Left lung (tissue), 10 donors: Measurements from ENCODE around the gene SH2D7. TPM values are rescaled to one million over a fixed set of nuclear protein-coding genes. Genes with fewer than 3 reads are reported as not detected.

ENCODE experiments used
- ATAC-seq: fragments of 200-7000 bp; cut with Tn5 transposase; one replicate; pipeline ENCODE4 v1.9.1; 2020; ENCODE audit warnings: moderate library complexity
- DNase-seq, 4 donors: peaks; one replicate each; pipeline ENCODE4 v3.0.0-alpha.2; 2013 to 2020
- H3K27ac ChIP-seq, 2 donors: fragments of 200-600 bp; sonication (generic) in 1 of 2; one replicate each; pipeline versions ENCODE4 v1.5.0 to v1.8.0; 2020 to 2021
- H3K27me3 ChIP-seq, 2 donors: fragments of 200-600 bp; sonication (generic) in 1 of 2; one replicate each; pipeline versions ENCODE4 v1.5.0 to v1.8.0; 2020 to 2021
- H3K36me3 ChIP-seq, 2 donors: fragments of 200-600 bp; sonication (generic) in 1 of 2; one replicate each; pipeline versions ENCODE4 v1.5.0 to v1.8.0; 2020 to 2021
- H3K4me1 ChIP-seq, 2 donors: fragments of 200-600 bp; one replicate each; pipeline ENCODE4 v1.8.0; 2021
- H3K4me3 ChIP-seq, 2 donors: fragments of 200-600 bp; sonication (generic) in 1 of 2; one replicate each; pipeline versions ENCODE4 v1.5.0 to v1.8.0; 2020 to 2021; ENCODE audit warnings: mild to moderate bottlenecking in 1 of 2
- H3K9me3 ChIP-seq, 2 donors: fragments of 200-600 bp; sonication (generic) in 1 of 2; one replicate each; pipeline versions ENCODE4 v1.5.0 to v1.8.0; 2020 to 2021
- intact Hi-C, 2 donors: fragments of 100-400 bp; cut with DNase I; formaldehyde crosslinking; loops; one replicate each; pipeline versions ENCODE4 v1.11.2 to v1.14.2; 2022
- polyA plus RNA-seq, 6 donors: library from polyadenylated mRNA; unstranded; fragments of 120-200 nt; gene quantifications; one replicate each; pipeline ENCODE4 v1.2.1, GENCODE V29; 2013; ENCODE audit not compliant: insufficient read length in 6 of 6
- total RNA-seq, 2 donors: library from RNA; stranded (reverse); fragmentation: NEBNext Ultra II Directional; extraction: Animal tissue kit (Norgen Biotek cat#: 25700); gene quantifications; one replicate each; pipeline ENCODE4 v1.2.1, GENCODE V29; 2021
- TF ChIP-seq, protein P1 (sequence below), 2 donors: fragments of 200-600 bp; sonication (generic) in 1 of 2; IDR thresholded peaks; one replicate each; pipeline versions ENCODE4 v1.5.0 to v1.8.0; 2021; ENCODE audit warnings: antibody characterized with exemption in 2 of 2
- donor health status: DM: no; HTN: yes; CAD: no.
- donor health status: DM: no; HTN: no; CAD: no.

SH2D7 gene
- total and polyA plus RNA-seq, 8 donors = 0.27 to 0.69 (median 0.55) TPM; not detected in 2

DNA sequence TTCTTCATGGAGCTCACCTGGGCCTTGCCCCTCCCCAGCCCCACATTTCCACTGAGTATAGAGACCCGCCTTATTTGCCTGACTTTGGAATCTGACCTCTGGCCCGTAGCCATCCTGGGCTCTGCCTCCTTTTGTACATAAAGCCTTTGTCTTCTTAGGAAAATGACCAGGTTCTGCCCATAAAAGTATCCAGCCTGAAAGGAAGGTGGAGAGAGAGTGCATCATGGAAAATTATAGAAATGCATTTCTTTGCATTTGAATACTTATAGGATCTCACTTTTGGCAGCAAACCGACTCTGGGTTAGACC lies 3.6 kb upstream of the SH2D7 start:
- no peak overlapping the region for H3K4me3 ChIP-seq
- H3K27me3 ChIP-seq = no peaks in the 10 kb centered on the region
- H3K36me3 ChIP-seq = no peaks in the 10 kb centered on the region
- ATAC-seq = no peak
- H3K4me1 ChIP-seq = peaks cover 8 to 42% of the 10 kb centered on the region in 2 donors
- H3K9me3 ChIP-seq = no peaks in the 10 kb centered on the region
- no peak for DNase-seq
- H3K27ac ChIP-seq = no peak overlapping the region
- TF ChIP-seq, protein P1, sequence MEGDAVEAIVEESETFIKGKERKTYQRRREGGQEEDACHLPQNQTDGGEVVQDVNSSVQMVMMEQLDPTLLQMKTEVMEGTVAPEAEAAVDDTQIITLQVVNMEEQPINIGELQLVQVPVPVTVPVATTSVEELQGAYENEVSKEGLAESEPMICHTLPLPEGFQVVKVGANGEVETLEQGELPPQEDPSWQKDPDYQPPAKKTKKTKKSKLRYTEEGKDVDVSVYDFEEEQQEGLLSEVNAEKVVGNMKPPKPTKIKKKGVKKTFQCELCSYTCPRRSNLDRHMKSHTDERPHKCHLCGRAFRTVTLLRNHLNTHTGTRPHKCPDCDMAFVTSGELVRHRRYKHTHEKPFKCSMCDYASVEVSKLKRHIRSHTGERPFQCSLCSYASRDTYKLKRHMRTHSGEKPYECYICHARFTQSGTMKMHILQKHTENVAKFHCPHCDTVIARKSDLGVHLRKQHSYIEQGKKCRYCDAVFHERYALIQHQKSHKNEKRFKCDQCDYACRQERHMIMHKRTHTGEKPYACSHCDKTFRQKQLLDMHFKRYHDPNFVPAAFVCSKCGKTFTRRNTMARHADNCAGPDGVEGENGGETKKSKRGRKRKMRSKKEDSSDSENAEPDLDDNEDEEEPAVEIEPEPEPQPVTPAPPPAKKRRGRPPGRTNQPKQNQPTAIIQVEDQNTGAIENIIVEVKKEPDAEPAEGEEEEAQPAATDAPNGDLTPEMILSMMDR (IDR thresholded peaks at IDR 0.05) = no peak
- intact Hi-C loops = no loop called here

DNA sequence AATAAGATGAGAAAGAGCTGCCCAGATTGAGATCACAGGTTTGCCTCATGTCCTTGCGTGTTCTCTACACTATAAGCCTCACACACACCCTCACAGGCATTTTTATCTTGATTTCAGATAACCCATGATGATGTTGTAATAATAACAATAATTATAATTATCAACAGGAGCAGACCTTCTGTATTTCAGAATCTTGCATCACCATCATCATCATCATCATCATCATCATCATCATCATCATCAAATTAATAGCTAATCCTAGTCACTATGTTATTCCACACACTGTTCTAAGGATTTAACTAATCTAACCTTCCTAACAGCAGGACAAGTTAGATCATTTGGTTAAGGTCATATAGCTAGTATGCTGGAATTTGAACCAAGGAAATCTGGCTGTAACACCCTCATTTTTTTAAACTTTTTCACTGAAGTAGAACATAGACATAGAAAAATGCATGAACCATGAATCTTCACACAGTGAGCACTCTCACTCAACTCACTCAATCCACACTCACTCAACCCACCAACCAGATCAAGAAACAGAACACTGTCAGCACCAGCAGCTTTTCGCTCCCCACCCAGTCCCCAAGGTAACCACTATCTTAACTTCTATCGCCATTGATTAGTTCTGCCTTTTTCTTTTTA lies 1.8 kb upstream of the SH2D7 start:
- Histone ChIP-seq H3K27me3 (no peaks in the 10 kb centered on the region), H3K36me3 (no peaks in the 10 kb centered on the region), H3K27ac (no peak overlapping the region), H3K9me3 (no peaks in the 10 kb centered on the region), H3K4me1 (peaks cover 1 to 25% of the 10 kb centered on the region in 2 donors), H3K4me3 (no peak overlapping the region)
- TF ChIP-seq, protein P1 (IDR thresholded peaks at IDR 0.05) = no peak
- ATAC-seq (no peak), DNase-seq (no peak)
- intact Hi-C loops = no loop called here

DNA sequence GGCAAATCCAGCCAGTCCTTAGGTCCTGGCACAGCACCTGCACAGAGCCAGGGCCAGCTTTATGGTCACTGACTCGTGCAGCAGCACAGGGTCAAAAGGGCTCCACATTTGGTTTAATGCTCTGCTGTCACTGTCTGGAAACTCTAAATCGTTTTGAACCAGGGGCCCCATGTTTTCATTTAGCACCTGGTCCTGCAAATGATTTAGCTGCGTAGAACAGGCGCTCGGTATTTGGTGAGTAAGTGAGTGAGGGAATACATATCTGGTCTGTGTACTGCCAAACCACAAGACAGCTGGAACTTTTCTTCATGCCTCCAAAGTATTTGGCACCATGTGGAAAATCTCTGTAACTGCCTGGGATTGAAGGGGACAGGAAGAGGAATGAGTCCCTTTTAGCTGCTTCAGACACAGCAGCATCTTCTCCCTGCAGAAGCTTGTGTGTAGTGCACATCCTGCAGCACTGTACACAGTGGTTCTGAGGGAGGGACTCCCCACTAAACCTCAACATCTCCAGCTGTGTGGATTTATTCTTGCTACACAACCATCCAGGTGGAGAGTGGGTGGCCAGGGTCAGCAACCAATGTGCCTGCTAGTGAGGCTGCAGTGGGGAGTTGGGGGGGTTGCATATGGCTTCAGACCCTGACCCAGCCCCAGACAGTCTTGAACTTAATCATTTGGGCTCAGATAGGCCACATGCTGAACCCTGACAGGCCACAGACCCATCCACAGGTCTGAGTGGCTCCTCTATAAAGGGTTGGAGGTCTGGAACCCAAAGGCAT lies 1.1 kb downstream of the SH2D7 start:
- TF ChIP-seq, protein P1 (IDR thresholded peaks at IDR 0.05) = no peak
- Histone ChIP-seq H3K4me1 (peaks cover 0 to 8% of the 10 kb centered on the region in 2 donors), H3K27ac (no peak overlapping the region), H3K9me3 (no peaks in the 10 kb centered on the region), H3K27me3 (no peaks in the 10 kb centered on the region), H3K4me3 (no peak overlapping the region), H3K36me3 (no peaks in the 10 kb centered on the region)
- intact Hi-C loops = no loop called here
- peak; percentile 71 for ATAC-seq
- DNase-seq = peak in 2 of 4 donors; percentile 71 to 84

DNA sequence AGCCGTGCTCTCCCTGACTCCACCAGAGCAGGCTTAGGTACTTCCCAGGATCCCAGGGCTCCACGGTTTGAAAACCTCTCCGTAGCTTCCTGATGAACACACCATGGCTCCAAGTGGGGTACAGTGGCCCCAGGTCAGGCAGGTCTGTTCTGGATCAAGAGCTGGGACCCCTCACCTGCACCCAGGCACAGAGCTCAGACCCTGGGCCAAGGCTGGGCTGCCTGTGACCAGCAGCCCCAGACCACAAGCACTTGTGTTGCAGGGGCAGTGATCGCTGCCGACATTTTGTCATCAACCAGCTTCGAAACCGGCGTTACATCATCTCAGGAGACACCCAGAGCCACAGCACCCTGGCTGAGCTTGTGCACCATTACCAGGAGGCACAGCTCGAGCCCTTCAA lies 5.3 kb downstream of the SH2D7 start:
- Histone ChIP-seq H3K4me1 (no peaks in the 10 kb centered on the region), H3K27me3 (no peaks in the 10 kb centered on the region), H3K36me3 (no peaks in the 10 kb centered on the region), H3K27ac (no peak overlapping the region), H3K9me3 (no peaks in the 10 kb centered on the region), H3K4me3 (no peak overlapping the region)
- ATAC-seq (no peak), DNase-seq (no peak)
- TF ChIP-seq, protein P1 (IDR thresholded peaks at IDR 0.05) = no peak
- intact Hi-C loops = no loop called here

DNA sequence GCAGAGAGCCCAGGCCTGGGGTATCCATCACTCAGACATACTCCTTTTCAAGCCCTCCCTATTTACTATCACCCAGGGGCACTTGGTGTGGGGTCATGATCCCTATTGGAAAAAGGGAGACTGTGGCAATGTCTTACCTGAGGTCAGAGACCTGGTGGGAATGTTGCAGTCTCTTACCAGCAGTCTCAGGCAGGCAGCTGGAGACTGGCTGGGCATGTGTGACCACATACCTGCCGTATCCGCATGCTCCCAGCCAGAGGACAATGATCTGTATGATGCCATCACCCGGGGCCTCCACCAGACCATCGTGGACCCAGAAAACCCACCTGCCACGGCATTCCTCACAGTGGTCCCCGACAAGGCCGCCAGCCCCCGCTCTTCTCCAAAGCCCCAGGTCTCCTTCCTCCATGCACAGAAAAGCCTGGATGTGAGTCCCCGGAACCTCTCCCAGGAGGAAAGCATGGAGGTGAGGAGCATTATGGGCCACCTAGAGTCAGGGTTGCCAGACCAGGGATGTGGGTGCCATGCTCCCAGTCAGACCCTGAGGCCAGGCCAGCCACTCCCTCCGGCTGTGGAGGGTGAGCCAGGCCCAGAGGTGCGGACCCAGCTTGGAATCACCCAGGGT lies 5.9 kb downstream of the SH2D7 start:
- DNase-seq (peak in 1 of 4 donors; percentile 9), ATAC-seq (no peak)
- Histone ChIP-seq H3K36me3 (no peaks in the 10 kb centered on the region), H3K27ac (no peak overlapping the region), H3K27me3 (no peaks in the 10 kb centered on the region), H3K4me3 (no peak overlapping the region), H3K4me1 (peaks cover 0 to 1% of the 10 kb centered on the region in 2 donors), H3K9me3 (no peaks in the 10 kb centered on the region)
- intact Hi-C loops = no loop called here
- TF ChIP-seq, protein P1 (IDR thresholded peaks at IDR 0.05) = no peak
